Fibroblast of pulmonary artery (primary cell): ENCODE measurements around the gene CRTAC1.

ENCODE experiments used
- DNase-seq: peaks from one replicate; pipeline ENCODE4 v3.0.0-alpha.2; 2010; ENCODE audit warnings: low read depth
- H3K4me3 ChIP-seq: replicated peaks from 2 replicates; pipeline ENCODE4 v1.5.1; 2011; ENCODE audit warnings: low read depth, mild to moderate bottlenecking, control low read depth, low read length, moderate library complexity
- CTCF ChIP-seq: IDR thresholded peaks from 2 replicates; pipeline ENCODE4 v1.5.1; 2011; ENCODE audit warnings: mild to moderate bottlenecking, control low read depth, low read length, inconsistent platforms; ENCODE audit errors: missing control alignments

CRTAC1 gene

GRCh38 chr10:97825020-97825760 lies 205.2 kb downstream of the CRTAC1 start:
- no peak overlapping the region for H3K4me3 ChIP-seq
- no peak for TF ChIP-seq CTCF
- DNase-seq, result no peak

- H3K4me3 ChIP-seq, result no peak overlapping the region
- DNase-seq, result no peak
- TF ChIP-seq CTCF, result no peak
Measured at GRCh38 chr10:97823734-97824133, 206.7 kb downstream of the CRTAC1 start.

GRCh38 chr10:97822261-97822687 lies 208.1 kb downstream of the CRTAC1 start:
- no peak for TF ChIP-seq CTCF
- H3K4me3 ChIP-seq, result no peak overlapping the region
- DNase-seq, result no peak

- no peak for DNase-seq
- H3K4me3 ChIP-seq, result no peak overlapping the region
- TF ChIP-seq CTCF, result no peak
Measured at GRCh38 chr10:97821308-97822038, 208.9 kb downstream of the CRTAC1 start.

GRCh38 chr10:97820096-97820704 lies 210.2 kb downstream of the CRTAC1 start:
- no peak for DNase-seq
- no peak for TF ChIP-seq CTCF
- no peak overlapping the region for H3K4me3 ChIP-seq

- TF ChIP-seq CTCF, result no peak
- no peak for DNase-seq
- H3K4me3 ChIP-seq, result no peak overlapping the region
Measured at GRCh38 chr10:97818572-97818971, 211.8 kb downstream of the CRTAC1 start.
